Measurements from ENCODE around the gene PALD1.
"Not testable (repeated sequence)": the region's sequence is repeated elsewhere in the genome, so short reads cannot be mapped to it uniquely, and the experiment has no call there.

The PALD1 gene

DNA sequence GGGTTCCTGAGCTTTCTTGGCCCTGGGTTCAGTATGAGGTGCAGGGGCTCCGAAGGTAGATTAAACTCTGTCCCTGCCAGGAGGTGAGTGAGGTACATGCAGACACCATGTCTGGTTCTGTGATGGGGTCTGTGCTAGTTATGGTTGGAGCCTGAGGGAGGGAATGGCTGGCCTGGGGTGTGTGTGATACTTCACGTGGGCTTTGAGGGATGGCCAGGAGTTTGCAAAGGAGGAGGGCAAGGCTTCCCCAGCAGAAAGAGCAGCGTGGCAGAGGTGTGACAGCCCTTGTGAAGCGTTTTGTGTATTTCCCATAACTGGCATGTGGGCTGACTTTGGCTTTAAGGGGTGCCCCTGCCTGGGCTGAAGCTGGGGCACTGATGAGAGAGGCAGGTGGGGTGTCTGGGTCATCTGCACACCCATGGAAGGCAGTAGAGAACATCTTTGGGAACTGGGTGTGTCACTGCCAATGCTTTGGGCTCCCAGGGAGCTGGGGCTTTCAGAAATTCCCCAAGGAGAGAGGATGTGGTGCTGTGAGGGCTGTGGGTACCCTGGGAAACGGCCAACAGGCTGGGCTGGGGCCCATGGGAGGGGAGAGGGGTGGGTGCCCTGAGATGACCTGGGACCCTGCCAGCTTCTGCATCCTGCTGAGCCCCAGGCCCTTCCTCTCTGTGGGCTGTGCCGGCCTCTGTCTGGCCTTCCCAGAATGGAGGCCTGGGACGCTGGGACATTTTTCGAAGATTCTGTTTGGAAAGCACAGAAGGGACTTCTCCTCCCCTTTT is 4.6 kb downstream of the PALD1 start:
- DNase-seq = no peak

DNA sequence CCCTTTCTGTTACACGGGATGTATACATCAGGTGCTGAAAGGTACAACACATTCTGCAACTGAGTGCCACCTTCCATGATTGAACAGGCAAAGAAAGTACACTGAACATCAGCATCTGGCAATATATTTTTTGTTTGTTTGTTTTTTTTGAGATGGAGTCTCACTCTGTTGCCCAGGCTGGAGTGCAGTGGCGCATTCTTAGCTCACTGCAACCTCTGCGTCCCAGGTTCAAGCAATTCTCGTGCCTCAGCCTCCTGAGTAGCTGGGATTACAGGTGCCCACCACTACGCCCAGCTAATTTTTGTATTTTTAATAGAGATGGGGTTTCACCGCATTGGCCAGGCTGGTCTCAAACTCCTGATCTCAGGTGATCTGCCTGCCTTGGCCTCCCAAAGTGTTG is 5.3 kb downstream of the PALD1 start:
- not testable (repeated sequence) for DNase-seq

DNA sequence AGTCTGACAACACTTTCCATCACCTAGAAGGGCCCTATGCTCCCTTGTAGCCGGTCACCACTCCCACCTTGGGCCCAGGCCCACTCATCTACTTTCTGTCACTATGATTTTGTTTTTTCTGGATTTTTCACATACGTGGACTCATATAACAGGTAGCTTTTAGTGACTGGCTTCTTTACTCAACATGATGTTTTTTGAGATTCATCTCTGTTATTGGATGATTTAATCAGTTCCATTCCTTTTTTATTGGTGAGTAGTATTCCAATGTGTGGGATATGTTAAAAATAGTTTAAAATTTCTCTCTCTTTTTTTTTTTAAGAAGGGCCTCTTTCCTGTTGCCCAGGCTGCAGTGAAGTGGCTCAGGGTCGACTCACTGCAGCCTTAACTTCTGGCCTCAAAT is 9.3 kb downstream of the PALD1 start:
- no peak for DNase-seq

- no peak for DNase-seq
Observed at GRCh38 chr10:70490142-70490541, 11.6 kb downstream of the PALD1 start.

GRCh38 chr10:70491614-70492013 is 13.0 kb downstream of the PALD1 start:
- DNase-seq = no peak

- DNase-seq = no peak
Observed at GRCh38 chr10:70492786-70493659, 14.5 kb downstream of the PALD1 start.

GRCh38 chr10:70493660-70494234 is 15.2 kb downstream of the PALD1 start:
- no peak for DNase-seq

- no peak for DNase-seq
Observed at GRCh38 chr10:70494536-70494935, 16.0 kb downstream of the PALD1 start.

- DNase-seq = no peak
Observed at GRCh38 chr10:70494966-70495365, 16.4 kb downstream of the PALD1 start.

DNA sequence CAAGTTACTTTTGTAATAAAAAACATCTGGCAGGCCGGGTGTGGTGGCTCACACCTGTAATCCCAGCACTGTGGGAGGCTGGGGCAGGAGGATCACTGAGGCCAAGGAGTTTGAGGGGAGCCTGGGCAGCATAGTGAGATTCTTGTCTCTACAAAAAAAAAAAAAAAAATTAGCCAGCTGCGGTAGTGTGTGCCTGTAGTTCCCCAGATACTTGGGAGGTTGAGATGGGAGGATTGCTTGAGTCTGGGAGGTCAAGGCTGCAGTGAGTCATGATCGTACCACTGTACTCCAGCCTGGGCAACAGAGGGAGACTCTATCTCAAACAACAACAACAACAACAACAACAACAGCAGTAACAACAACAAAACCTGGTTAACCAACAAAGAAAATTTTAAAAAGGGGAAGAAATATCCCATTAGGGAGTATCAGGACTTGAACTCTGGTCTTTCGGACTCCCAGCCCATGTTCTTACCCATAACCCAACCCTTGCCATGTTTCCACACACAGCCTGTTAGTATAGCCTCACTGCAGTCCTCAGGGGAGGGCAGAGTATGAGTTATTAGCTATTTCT is 17.2 kb downstream of the PALD1 start:
- no peak for DNase-seq

GRCh38 chr10:70496341-70497119 is 18.0 kb downstream of the PALD1 start:
- no peak for DNase-seq

GRCh38 chr10:70497120-70497545 is 18.6 kb downstream of the PALD1 start:
- DNase-seq = no peak

- no peak for DNase-seq
Observed at GRCh38 chr10:70498970-70499835, 20.6 kb downstream of the PALD1 start.

GRCh38 chr10:70499836-70500167 is 21.2 kb downstream of the PALD1 start:
- DNase-seq = no peak

DNA sequence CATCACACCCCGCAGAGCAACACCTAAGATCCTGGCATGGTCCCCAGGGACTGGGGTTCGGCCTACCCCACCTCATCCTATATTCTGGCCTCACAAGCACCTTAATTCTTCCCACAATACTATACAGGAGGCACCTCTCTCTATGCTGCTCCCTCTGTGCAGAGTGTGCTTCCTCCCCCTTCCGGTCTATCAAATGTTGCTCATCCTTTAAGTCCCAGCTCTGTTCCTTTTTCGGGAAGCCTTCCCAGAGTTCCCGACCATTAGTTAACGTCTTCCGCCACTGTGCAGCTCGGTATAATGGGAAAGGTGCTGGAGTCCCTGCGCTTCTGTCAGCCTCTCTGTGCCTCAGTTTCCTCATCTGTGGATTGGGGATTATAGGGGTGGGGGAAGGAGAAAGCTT is 21.8 kb downstream of the PALD1 start:
- no peak for DNase-seq

DNA sequence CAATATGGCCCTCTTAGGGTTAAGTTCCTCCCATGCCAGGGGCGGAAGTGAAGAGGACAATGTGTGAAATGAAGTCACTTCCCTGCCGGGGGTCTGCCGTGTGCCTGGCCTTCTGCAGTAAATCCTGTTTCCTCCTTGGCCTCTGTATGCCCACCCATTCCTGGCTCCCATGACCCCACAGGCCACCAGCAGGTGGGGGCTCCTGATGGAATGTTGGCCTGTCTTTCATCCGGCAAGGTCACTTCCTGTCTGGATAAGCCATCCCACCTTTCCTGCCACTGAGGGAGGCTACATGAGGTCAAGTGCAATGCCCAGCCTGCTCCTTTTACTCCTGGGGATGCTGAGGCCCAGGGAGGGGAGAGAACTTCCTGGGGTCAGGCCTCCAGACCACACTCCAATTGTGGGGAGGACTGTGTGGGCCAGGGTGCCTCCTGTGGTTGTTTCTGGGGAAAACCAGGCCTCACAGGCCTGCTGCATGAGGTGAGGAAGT is 22.3 kb downstream of the PALD1 start:
- DNase-seq = no peak

DNA sequence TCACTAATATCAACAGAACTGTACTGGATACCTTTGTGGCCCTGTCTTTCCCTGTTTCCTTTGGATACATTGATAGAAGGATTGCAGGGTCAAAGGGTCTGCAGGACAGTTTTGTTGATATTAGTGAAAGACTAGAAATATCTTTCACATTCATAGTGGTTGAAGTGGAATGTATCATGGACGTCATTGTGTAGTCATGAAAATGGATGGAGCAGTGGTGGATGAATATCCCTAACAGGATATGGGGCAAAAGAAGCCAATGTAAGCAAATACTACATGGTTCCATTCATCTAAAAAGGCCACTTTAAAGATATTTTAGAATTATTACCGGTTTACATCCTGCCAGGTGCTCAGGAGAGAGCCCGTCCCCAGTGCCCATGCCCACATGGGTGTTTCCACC is 23.8 kb downstream of the PALD1 start:
- DNase-seq = no peak

GRCh38 chr10:70503776-70504175 is 25.2 kb downstream of the PALD1 start:
- no peak for DNase-seq

DNA sequence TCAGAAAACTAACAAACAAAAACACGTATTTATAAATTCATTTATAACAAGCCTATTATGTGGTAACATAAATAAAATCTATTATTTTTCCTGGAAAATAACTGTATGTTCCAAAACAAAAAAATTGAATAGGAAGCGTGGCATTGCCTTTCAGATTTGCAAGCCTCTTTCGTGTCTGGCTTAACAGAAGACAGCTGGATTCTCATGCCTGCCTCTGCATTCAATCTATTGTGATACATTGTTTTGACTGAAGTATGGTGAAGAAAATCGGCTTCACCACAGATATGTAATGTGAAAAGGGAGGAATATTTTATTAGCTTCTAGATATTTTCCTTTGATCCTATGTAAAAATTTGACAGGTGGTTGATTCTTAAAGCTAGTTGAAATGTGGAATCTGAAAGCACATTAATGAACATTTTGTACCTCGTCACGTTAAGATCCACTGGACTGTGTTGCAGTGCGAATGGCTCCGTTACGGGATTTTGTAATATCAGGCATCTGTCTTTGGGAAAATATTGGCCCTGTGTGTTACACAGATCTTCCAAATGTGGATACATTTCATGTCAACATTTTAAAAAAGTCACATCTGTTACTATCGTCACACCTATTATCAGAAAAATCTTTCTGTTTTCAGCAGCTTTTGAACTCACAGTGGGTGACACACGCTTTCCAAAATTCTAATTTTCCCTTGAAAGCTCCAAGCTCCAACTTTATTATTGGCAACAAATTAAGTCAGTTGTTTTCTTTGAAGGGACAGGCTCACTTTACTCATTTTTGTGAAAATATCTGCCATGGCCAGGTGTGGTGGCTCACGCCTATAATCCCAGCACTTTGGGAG is 26.2 kb downstream of the PALD1 start:
- DNase-seq = no peak

DNA sequence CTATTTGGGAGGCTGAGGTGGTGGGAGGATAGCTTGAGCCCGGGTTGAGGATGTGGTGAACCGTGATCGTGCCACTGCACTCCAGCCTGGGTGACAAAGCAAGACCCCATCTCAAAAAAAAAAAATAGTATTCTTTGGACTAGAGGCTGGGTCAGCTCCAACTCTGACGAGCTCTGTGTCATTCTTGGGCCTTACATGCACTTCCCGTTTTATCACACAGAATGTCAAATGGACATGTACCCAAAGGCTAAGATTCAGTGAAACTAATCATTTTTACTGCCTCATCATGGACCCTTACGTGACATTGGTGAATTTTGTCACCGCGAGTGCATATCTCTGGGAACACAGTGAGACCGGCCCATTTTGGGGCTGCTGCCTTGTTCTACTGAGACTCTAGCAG is 27.3 kb downstream of the PALD1 start:
- no peak for DNase-seq

DNA sequence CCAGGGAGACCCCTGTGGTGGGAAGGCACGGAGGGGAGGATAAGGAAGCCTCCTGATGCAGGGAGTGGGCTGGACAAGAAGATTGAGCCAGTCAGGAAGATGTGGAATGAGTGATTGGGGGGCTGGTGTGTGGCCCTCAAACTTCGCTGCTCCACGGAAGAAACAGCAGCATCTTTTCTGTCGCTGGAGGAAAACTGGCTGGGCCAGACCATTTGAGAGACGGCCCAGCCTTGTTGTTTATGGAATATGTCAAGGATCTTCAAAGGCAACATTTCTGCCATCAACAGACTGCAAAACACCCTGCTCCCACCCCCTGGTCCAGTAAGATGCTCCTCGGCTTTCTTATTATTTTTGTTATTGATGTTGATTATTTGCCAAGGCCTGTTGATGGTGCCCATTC is 29.4 kb downstream of the PALD1 start:
- DNase-seq = no peak

Data from CD4-positive, alpha-beta T cell treated with Interleukin-10 for 1 hour (primary cell).